ENCODE measurements around the gene METAP1D.

The METAP1D gene

GRCh38 chr2:172094294-172095145 lies 94.8 kb downstream of the METAP1D start:
- TF ChIP-seq EP300 (IDR thresholded peaks at IDR 0.05; ENCODE audit: borderline replicate concordance) (0 out of 2 replicates have a peak, but pooled peaks have one; percentile 6), TCF12 (IDR thresholded peaks at IDR 0.05; ENCODE audit: low read depth) (no peak), TAF1 (IDR thresholded peaks at IDR 0.05; ENCODE audit: low read depth) (no peak), ZBTB7A (IDR thresholded peaks at IDR 0.05; ENCODE audit: low read depth) (0 out of 2 replicates have a peak, but pooled peaks have one; percentile 41)

- TF ChIP-seq FOXM1 (IDR thresholded peaks at IDR 0.05; ENCODE audit: borderline replicate concordance, low read depth) (no peak), TEAD4 (IDR thresholded peaks at IDR 0.05) (peak; percentile 54; the same call in 1 of the 2 replicates), CEBPB (IDR thresholded peaks at IDR 0.05) (no peak), ZBTB7A (IDR thresholded peaks at IDR 0.05; ENCODE audit: low read depth) (peak; percentile 62), TAF1 (IDR thresholded peaks at IDR 0.05; ENCODE audit: low read depth) (peak; percentile 27; the same call in 1 of the 2 replicates), TCF12 (IDR thresholded peaks at IDR 0.05; ENCODE audit: low read depth) (0 out of 2 replicates have a peak, but pooled peaks have one; percentile 39), MAX (IDR thresholded peaks at IDR 0.05) (peak; percentile 44; the same call in 1 of the 2 replicates), NFIC (IDR thresholded peaks at IDR 0.05) (0 out of 2 replicates have a peak, but pooled peaks have one; percentile 8)
Measured at GRCh38 chr2:172095146-172095904, 95.6 kb downstream of the METAP1D start.

GRCh38 chr2:172095905-172096625 lies 96.3 kb downstream of the METAP1D start:
- TF ChIP-seq TAF1 (IDR thresholded peaks at IDR 0.05; ENCODE audit: low read depth) (no peak), ZBTB7A (IDR thresholded peaks at IDR 0.05; ENCODE audit: low read depth) (0 out of 2 replicates have a peak, but pooled peaks have one; percentile 5)

DNA sequence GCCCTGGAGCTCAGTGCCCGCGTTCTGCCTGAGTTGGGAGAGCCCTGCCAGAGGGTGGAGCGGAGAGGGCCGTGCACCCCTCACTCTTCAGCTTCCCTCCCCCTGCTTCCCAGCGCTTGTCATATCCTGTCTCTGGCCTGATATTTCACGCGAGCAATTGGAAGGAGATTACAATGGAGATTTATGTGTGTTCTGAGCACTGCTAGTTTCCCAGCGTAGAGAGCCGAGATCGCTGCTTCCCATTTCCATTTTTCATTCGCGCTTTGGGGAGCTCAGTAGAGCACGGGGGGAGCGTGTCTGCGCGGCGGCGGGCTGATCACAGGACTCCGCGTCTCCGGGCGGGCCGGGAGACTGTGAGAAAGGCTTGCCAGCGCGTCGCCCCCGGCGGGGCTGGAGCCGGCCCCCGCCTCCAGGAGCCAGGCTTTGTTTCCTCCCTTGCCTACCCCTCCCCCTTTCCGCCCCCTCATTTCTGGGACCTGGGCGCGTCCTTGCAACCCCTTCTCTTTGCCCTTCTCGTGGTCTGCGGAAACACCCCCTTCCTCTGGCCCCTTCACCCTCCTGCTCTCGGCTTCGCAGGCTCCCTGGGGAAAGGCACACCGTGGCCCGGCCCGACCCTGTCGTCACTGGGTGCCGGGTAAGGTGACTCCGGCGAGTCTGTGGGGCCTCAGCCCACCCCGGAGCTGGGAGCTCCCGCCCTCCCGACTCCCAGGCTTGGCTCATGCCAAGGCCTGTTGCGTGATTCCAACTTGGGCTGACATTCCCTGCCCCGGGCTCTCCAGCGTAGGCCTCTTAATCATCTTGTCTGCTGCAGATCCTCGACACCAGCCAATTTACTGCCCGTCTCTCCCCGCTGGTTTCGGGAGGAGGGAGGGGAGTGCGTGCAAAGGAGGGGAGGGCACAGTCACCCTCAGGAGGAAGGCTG lies 97.1 kb downstream of the METAP1D start:
- no peak for TF ChIP-seq TAF1 (IDR thresholded peaks at IDR 0.05; ENCODE audit: low read depth)
- TF ChIP-seq, protein P1, sequence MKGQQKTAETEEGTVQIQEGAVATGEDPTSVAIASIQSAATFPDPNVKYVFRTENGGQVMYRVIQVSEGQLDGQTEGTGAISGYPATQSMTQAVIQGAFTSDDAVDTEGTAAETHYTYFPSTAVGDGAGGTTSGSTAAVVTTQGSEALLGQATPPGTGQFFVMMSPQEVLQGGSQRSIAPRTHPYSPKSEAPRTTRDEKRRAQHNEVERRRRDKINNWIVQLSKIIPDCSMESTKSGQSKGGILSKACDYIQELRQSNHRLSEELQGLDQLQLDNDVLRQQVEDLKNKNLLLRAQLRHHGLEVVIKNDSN (IDR thresholded peaks at IDR 0.05), result no peak
- no peak for TF ChIP-seq TEAD4 (IDR thresholded peaks at IDR 0.05)
- no peak for TF ChIP-seq EP300 (IDR thresholded peaks at IDR 0.05; ENCODE audit: borderline replicate concordance)
- TF ChIP-seq REST (IDR thresholded peaks at IDR 0.05; ENCODE audit: low read depth), result no peak
- TF ChIP-seq CEBPB (IDR thresholded peaks at IDR 0.05), result no peak
- TF ChIP-seq EGR1 (IDR thresholded peaks at IDR 0.05), result peak; percentile 87
- no peak for TF ChIP-seq NFIC (IDR thresholded peaks at IDR 0.05)
- peak; percentile 52; the same call in 1 of the 2 replicates for TF ChIP-seq ZBTB7A (IDR thresholded peaks at IDR 0.05; ENCODE audit: low read depth)
- no peak for TF ChIP-seq CREB1 (IDR thresholded peaks at IDR 0.05; ENCODE audit: low read depth)
- TF ChIP-seq MAX (IDR thresholded peaks at IDR 0.05), result peak; percentile 57; the same call in 1 of the 2 replicates
- TF ChIP-seq YY1 (IDR thresholded peaks at IDR 0.05; ENCODE audit: low read depth), result no peak
- TF ChIP-seq RAD21 (IDR thresholded peaks at IDR 0.05; ENCODE audit: low read depth), result no peak
- no peak for TF ChIP-seq FOXM1 (IDR thresholded peaks at IDR 0.05; ENCODE audit: borderline replicate concordance, low read depth)
- TF ChIP-seq TCF12 (IDR thresholded peaks at IDR 0.05; ENCODE audit: low read depth), result peak; percentile 22; the same call in 1 of the 2 replicates

DNA sequence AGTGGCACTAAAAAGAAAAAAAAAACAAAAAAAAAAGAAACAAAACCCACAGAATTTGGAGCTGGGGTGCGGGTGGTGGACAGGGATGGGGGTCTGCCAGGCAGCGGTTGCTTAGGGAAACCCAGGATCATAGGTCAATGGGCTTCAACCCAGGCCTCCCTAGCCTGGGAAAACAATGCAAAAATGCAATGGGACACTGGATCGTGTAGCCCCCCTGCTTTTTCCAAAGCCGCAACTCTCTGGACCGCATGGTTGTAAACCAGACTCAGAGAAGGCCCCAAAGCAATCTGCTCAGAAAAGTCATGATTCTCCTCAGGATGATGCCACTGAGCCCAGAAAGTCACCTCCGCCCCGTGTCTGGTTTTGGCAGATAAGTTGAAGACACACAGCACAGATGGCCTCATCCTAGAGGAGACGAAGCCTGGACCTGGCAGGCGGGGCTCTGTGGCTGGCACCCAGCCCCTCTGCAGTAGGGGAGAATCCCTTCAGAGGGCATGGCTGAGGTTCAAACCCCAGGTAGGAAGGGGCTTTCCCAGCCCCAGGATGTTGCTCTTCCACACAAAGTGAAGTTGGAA lies 97.9 kb downstream of the METAP1D start:
- TF ChIP-seq TAF1 (IDR thresholded peaks at IDR 0.05; ENCODE audit: low read depth), result no peak
- no peak for TF ChIP-seq MAX (IDR thresholded peaks at IDR 0.05)
- TF ChIP-seq EGR1 (IDR thresholded peaks at IDR 0.05), result no peak
- no peak for TF ChIP-seq CREB1 (IDR thresholded peaks at IDR 0.05; ENCODE audit: low read depth)
- TF ChIP-seq CEBPB (IDR thresholded peaks at IDR 0.05), result no peak
- TF ChIP-seq REST (IDR thresholded peaks at IDR 0.05; ENCODE audit: low read depth), result no peak
- no peak for TF ChIP-seq ZBTB7A (IDR thresholded peaks at IDR 0.05; ENCODE audit: low read depth)
- TF ChIP-seq EP300 (IDR thresholded peaks at IDR 0.05; ENCODE audit: borderline replicate concordance), result no peak
- TF ChIP-seq RAD21 (IDR thresholded peaks at IDR 0.05; ENCODE audit: low read depth), result no peak
- TF ChIP-seq, protein P1 (IDR thresholded peaks at IDR 0.05), result no peak
